ENCODE measurements around the gene DLG2.

DNA sequence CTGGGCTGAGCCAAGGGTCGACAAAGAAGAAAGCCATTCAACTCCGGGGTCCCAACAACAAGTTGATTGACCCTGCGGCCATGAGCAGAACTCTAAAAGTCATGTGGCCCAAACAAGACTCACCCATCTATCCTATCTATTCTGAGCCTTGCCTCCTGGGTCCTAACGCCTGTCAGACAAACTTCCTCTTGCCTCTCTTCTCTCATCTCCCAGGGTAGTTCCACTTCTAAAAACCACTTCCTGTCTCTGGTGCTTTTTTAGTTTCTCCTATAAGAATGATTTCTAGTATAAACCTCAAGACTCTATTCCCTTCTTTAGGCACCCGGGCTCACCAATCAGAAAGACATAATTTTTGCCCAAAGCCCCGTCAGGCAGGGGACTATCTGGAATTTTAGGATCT lies 530.2 kb downstream of the DLG2 start:
- TF ChIP-seq MXI1 (IDR thresholded peaks at IDR 0.05; ENCODE audit: borderline replicate concordance, low read depth, low read length) (no peak), MAZ (IDR thresholded peaks at IDR 0.05; ENCODE audit: borderline replicate concordance, low read depth, low read length) (no peak), CTCF (conservative IDR thresholded peaks at IDR 0.05; ENCODE audit: low read depth, low read length) (no peak), RCOR1 (IDR thresholded peaks at IDR 0.05; ENCODE audit: insufficient replicate concordance, low read length) (no peak), ELK1 (IDR thresholded peaks at IDR 0.05; ENCODE audit: borderline replicate concordance, low read depth, low read length) (no peak), POLR2A (IDR thresholded peaks at IDR 0.05; ENCODE audit: low read depth, low read length) (no peak), RAD21 (IDR thresholded peaks at IDR 0.05; ENCODE audit: low read length) (no peak), USF2 (IDR thresholded peaks at IDR 0.05; ENCODE audit: low read depth, low read length) (no peak), RFX5 (IDR thresholded peaks at IDR 0.05; ENCODE audit: low read depth, low read length) (no peak), CEBPB (IDR thresholded peaks at IDR 0.05; ENCODE audit: low read depth, low read length) (no peak), FOS (IDR thresholded peaks at IDR 0.05; ENCODE audit: low read depth, low read length) (no peak)

Data from IMR-90 (cell line).